Hepatocyte (in vitro differentiated cells): ENCODE measurements around the gene SHROOM3.

Source experiments
- EZH2 ChIP-seq: fragments of 200-600 bp; sonication (generic); IDR thresholded peaks from 2 replicates; pipeline ENCODE4 v1.6.1; 2016; ENCODE audit warnings: antibody characterized with exemption, mild to moderate bottlenecking, borderline replicate concordance
- TF ChIP-seq, protein P1 (sequence below): fragments of 200-600 bp; sonication (generic); IDR thresholded peaks from 2 replicates; pipeline ENCODE4 v1.5.1; 2016; ENCODE audit warnings: antibody characterized with exemption, mild to moderate bottlenecking; ENCODE audit not compliant: poor library complexity

- TF ChIP-seq, protein P1, sequence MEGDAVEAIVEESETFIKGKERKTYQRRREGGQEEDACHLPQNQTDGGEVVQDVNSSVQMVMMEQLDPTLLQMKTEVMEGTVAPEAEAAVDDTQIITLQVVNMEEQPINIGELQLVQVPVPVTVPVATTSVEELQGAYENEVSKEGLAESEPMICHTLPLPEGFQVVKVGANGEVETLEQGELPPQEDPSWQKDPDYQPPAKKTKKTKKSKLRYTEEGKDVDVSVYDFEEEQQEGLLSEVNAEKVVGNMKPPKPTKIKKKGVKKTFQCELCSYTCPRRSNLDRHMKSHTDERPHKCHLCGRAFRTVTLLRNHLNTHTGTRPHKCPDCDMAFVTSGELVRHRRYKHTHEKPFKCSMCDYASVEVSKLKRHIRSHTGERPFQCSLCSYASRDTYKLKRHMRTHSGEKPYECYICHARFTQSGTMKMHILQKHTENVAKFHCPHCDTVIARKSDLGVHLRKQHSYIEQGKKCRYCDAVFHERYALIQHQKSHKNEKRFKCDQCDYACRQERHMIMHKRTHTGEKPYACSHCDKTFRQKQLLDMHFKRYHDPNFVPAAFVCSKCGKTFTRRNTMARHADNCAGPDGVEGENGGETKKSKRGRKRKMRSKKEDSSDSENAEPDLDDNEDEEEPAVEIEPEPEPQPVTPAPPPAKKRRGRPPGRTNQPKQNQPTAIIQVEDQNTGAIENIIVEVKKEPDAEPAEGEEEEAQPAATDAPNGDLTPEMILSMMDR = no peak
- no peak for TF ChIP-seq EZH2
These were observed 14.1 kb upstream of the SHROOM3 start, which contains the start of gene CCDC158 for GRCh38 chr4:76420762-76421581.
